ACHN (cell line): Measurements from ENCODE around the gene SNAPC1.
"Not testable (repeated sequence)": the region's sequence is repeated elsewhere in the genome, so short reads cannot be mapped to it uniquely, and the experiment has no call there.

Experiments
- DNase-seq: peaks from one replicate; pipeline ENCODE4 v3.0.0-alpha.2; 2015
- in situ Hi-C: cut with HindIII; loops from 2 replicates; pipeline ENCODE4 v1.10.0; 2017; ENCODE audit warnings: low sequenced_read_pairs, low pct_ligation_motif_present, low pct_unique_long_range_greater_than_20kb

SNAPC1 gene

DNA sequence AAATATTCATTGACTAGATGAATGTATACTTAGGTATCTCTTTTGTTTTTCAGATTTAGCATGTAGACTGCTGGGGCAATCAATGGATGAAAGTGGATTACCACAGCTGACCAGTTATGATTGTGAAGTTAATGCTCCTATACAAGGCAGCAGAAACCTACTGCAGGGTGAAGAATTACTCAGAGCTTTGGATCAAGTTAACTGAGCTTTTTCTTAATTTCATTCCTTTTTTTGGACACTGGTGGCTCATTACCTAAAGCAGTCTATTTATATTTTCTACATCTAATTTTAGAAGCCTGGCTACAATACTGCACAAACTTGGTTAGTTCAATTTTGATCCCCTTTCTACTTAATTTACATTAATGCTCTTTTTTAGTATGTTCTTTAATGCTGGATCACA, 15.3 kb upstream of the SNAPC1 start:
- no peak for DNase-seq
- in situ Hi-C loops: loop anchor here (25.0 kb wide), 1 partner anchor 285 kb away; no protein-coding TSS in a partner anchor

DNA sequence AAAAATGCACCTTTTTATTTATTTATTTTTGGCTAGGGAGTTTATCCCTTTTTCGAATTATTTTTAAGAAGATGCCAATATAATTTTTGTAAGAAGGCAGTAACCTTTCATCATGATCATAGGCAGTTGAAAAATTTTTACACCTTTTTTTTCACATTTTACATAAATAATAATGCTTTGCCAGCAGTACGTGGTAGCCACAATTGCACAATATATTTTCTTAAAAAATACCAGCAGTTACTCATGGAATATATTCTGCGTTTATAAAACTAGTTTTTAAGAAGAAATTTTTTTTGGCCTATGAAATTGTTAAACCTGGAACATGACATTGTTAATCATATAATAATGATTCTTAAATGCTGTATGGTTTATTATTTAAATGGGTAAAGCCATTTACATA, 14.9 kb upstream of the SNAPC1 start:
- no peak for DNase-seq
- in situ Hi-C loops: loop anchor here (25.0 kb wide), 1 partner anchor 285 kb away; no protein-coding TSS in a partner anchor

DNA sequence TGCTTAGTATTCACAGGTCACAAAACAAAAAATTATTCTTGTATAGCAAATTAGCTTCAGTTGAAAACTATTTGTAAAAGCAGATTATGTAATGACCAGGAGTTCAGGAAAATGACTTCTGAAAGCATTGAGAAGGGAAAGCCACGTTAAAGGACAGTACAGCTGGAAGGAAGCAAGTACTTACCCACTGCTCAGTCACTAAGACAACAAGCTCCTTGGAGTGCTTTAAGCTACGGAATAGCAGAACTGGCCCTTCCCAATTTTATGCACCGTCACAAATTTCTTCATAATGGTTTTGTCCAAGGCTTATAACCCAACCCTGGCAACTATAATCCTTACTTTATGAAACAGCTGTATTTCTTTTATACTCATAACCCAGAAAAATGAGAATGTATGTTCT, 13.0 kb upstream of the SNAPC1 start:
- in situ Hi-C loops: loop anchor here (25.0 kb wide), 1 partner anchor 287 kb away; no protein-coding TSS in a partner anchor
- peak; percentile 31 for DNase-seq

DNA sequence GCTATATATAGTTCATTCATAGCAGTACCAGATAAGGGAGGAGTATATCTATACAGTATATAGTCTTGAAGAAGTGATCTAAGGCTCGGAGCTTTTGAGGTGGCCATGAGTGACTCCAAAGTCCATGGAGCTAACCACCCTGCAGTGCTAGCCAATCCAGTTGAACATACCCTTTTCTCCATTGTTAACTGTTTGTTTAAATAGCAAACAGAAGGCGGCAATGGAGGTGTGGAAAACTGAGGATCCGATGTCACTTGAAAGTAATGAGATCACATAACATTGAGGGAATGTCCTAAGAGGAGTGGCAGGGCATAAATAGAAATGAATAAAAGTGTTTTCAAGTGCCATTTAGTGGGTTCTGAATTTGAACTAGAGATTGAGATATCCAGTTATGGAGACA, 12.4 kb upstream of the SNAPC1 start:
- peak; percentile 50 for DNase-seq
- in situ Hi-C loops: loop anchor here (25.0 kb wide), 1 partner anchor 288 kb away; no protein-coding TSS in a partner anchor

DNA sequence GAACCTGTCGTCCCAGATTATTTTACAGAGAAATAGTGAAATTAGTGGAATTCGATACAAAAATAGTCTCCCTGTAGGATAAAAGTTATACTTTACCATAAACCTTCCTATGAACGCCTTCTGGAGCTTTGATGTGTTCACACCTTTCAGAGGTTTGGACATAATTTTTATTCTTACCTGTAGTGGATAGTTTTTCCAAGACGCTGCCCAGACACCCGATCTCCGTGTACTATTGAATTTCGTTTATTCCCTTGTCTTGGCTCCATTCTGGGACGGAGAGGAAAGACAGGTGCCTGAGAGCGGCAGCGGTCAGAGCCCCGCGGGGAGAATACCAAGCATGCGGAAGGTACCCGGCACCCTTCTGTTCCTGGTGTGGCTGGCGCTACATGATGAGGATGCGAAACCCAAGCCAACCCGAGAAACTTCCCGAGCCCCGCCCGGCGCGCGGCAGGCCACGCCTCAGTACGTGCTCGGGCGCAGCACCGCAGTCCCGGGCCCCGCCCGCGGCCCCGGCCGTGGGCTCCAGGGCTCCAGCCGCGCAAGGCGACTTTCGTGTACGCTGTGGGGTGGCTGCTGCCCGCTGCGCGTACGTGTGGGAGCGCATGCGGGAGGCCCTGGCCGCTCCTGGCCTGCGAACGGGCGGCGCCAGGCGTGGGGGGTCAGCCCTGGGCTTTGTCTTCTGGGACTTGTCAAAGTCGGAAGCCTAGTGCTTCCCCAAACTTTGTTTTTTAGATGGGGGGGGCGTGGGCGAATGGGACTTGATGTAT, 11.3 kb upstream of the SNAPC1 start:
- in situ Hi-C loops: no loop called here
- peak; percentile 87 for DNase-seq

DNA sequence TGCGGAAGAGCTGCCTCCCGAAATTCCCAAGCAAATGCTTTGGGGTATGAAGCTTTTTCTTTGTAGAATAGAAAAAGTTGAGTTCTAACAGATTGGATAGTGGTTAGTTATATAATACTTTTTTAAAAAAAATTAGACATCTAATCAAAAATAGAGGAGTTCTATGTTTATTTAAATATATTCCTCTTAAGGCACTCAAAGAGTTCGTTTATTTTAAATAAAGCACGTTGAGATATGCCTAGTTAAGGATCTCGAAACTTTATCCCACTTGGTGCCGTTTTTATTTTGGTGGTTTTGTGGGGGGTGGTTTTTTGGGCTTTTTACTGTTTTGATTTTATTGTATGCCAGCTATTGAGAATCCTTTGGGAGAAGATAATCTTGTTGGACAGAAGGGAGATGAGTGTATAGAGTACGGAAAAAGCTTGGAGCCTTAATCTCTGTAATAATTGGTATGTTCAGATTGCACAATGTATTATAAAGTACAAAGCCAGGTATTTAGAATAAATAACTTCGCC, 10.7 kb upstream of the SNAPC1 start:
- DNase-seq: no peak
- in situ Hi-C loops: no loop called here

DNA sequence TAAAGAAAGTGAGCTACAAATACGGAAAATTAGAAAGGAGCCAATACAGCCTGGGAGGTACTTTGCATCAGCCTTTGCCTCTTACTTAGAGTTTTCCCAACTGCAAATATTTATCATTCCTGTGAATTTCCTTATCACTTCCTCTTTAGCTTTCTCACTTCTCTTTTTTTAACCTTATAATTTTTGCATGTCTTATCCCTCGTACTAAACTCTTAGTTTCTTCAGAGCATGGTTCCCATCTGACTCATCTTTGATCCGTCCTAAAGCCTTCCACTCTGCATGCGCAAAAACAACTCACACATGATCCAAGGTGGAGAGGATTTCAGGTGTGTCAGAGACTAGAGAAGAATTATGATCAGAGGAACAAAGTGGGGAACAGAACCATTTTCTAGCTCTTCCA, 9.6 kb upstream of the SNAPC1 start:
- no peak for DNase-seq

DNA sequence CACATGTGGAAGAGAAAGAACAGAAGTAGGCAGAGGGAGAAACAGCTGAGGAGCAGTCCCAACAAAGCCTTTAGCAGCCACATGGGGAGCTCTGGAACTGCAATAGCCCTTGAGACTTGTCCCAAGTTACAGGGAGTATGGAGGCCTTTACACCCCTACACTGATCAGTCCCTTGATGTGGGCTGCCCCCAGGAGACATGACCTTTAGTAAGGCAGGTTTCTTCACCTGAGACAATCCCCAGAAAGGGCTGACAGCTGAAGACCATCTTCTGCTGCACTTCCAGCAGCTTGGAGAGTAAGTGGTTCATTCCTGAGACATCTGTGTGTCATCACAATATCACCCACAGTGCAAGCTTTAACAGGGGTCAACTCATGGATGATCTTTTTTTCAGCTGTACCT, 8.6 kb upstream of the SNAPC1 start:
- in situ Hi-C loops: no loop called here
- DNase-seq: no peak

More for the DNA sequence above, 9.6 kb upstream of the SNAPC1 start:
- in situ Hi-C loops: no loop called here

DNA sequence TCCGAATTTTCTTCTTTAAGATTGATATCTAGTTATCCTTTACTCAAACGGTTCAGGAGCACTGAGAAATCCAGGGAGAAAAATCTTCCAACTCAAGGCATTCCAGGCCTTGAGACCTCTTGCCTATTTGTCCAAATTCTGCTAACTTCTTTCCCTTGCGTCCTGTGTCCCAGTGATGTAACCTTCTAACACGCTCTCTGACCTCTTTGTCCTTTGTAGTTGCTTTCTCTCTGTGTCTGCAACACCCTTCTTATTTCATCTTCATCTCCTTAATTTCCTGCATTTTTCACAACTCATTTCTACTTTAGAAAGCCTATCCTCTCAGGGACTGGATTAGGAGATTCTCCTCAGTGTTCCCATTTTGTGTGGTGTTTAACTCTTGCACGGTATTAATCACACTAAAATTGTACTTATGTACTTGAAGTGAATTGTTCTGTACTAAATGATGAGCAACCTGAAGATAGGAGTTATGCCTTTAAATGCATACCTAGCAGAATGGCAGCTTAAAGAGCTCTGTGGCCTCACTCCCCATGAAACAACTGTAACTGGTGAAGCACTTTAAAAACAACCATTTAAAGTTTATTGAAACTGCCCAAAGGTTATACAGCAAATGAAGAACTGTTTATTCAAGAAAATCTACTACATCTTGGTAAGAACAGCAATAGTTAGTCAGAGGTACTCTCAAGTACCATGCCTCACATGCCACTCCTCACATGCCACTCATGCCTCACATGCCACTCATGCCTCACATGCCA, 7.4 kb upstream of the SNAPC1 start:
- in situ Hi-C loops: no loop called here
- DNase-seq: peak; percentile 33

DNA sequence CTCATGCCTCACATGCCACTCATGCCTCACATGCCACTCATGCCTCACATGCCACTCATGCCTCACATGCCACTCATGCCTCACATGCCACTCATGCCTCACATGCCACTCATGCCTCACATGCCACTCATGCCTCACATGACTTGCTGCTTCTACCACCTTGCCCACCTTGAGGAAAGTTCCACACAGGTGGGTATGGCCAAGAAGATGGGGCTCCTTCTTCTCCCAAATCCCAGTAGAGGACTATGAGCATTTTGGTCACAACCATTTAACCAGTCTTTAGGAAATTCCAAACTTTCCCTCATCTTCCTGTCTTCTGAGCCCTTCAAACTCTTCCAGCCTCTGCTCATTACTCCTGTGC, 6.9 kb upstream of the SNAPC1 start:
- in situ Hi-C loops, DNase-seq: not testable (repeated sequence)

DNA sequence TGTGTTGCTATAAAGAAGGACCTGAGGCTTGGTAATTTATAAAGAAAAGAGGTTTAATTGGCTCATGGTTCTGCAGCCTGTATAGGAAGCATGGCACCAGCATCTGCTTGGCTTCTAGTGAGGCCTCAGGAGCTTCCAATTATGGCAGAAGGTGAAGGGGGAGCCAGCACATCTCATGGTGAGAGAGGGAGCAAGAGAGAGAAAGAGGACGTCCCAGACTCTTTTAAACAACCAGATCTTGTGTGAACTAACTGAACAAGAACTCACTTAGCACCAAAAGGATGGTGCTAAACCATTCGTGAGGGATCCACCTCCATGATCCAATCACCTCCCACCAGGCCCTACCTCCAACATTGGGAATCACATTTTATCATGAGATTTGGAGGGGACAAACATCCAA, 6.1 kb upstream of the SNAPC1 start:
- in situ Hi-C loops: no loop called here
- DNase-seq: no peak

DNA sequence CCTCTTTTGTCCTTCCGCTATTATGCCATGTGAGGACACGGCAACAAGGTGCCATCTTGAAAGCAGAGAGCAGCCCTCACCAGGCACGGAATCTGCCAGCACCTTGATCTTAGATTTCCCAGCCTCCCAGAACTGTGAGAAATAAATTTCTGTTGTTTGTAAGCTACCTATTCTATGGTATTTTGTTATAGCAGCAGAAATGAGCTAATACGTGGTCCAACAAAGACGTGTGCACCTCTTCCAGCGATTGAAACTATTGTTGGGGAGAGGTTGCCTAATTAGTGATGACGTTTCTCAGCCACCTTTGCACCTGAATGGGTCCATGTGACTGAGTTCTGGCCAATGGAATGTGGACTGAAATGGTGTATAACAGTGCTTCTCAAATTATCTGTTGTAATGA, 2.3 kb upstream of the SNAPC1 start:
- in situ Hi-C loops: no loop called here

DNA sequence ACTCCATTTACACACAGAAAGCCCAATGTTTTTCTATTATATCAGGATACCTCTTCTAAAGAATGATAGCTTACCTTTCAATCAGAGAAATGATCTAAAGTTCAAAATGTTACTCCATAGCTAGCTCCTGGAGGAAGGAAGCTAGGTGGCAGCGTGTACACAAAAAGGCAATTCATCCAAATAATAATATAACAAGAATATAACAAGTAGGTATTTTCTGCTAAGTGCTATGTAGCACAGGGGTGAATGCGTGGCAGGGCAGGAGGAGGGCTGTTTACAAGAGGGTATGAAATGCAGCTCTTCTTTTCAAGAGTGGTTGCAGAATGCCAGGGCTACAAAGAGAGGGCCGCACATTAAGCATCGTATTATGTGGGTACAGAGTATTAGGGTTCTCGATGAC, 663 bp upstream of the SNAPC1 start:
- in situ Hi-C loops: no loop called here
- DNase-seq: no peak

More for the DNA sequence above, 2.3 kb upstream of the SNAPC1 start:
- no peak for DNase-seq

DNA sequence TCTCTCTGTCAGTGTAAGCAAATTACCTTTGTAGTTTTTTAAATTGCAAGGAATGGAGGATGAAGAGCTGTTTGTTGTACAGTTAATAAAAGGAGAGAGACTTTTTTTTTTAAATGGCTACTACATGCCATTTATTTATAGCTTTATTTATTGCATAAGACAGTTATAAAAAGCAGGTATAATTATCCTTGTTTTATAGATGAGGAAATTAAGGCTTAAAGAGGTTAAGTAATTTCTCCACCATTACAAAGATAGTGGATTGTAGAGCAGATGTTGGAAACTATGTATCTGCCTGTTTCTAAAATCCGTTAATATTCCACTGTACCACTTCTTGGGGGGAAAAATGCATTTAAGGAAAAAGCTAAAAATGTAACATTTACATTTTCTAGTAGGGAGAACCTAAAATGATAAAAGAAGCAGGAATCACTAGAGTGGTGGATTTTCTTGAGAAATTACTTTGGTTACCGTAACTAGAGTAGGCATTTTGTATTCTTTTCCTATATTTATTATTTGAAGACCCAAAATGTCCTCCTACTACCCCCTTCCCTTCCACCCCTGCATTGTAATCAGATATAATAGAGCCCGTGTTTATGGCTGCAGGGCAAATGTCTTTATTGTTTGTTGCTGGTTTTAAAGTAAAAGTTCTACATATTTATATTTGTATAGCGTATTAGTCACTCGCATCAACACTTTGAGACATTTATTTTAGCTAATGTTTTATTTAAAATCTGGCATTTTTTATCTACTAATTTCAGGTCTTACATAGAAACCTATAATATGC, 2.3 kb downstream of the SNAPC1 start:
- in situ Hi-C loops: no loop called here
- DNase-seq: no peak

DNA sequence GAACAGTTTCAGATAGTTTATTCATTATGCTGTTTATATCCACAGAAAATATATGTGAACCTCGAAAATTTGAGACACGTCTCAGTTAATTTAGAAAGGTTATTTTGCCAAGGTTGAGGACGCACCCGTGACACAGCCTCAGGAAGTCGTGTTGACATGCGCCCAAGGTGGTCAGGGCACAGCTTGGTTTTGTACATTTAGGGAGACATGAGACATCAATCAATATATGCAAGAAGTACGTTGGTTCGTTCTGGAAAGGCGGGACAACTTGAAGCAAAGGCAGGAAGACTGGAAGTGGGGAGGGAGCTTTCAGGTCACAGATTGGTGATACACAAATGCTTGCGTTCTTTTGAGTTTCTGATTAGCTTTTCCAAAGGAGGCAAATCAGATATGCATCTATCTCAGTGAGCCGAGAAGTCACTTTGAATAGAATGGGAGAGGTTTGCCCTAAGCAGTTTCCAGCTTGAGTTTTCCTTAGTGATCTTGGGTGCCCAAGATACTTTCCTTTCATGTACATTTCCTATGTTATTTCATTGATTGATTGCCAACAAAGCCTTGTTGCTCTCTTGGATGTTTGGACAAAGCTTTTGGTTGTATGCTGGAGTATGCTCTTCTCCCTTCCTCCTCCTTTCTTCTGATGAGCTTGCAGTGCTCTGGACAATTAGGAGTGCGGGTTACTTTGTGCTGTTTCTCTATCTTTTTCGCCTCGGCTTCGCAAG, 3.2 kb downstream of the SNAPC1 start:
- in situ Hi-C loops: no loop called here
- no peak for DNase-seq

DNA sequence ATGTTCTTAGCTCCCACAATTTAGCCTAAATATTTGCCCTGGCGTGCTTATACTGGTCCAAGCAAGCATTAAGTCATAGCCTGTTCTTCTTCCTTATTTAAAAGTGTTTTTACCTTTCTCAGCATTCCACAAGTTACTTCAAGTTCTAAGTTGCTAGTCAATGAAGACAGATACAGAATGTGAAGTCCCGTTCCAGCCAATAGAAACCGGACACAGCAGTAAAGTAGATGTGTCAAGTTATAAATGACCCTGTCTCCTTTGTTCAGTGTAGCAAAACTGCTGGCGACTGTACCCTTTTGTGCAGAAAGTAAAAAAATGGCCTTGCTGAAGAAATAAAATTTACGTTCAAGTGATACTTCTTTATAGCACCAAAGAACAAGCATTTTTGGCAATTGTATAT, 3.9 kb downstream of the SNAPC1 start:
- in situ Hi-C loops: no loop called here
- no peak for DNase-seq

DNA sequence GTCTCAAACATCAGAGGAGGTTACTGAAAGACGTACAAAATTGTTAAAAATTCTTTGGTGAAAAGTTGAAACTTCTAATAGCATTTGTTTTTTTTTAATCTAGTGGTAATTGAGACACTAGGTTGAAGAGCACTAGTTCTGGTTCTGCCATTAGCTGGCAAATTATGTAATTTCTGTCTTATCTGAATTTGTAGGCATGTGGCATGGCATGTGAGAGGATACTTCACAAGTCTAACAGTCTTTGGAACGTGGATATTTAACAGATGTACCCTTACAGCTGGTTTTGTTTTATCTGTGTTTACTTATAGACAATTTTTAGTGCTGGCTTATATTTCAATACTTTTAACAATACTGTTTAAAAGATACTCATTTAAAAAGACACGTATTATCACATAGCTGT, 6.0 kb downstream of the SNAPC1 start:
- in situ Hi-C loops: no loop called here

DNA sequence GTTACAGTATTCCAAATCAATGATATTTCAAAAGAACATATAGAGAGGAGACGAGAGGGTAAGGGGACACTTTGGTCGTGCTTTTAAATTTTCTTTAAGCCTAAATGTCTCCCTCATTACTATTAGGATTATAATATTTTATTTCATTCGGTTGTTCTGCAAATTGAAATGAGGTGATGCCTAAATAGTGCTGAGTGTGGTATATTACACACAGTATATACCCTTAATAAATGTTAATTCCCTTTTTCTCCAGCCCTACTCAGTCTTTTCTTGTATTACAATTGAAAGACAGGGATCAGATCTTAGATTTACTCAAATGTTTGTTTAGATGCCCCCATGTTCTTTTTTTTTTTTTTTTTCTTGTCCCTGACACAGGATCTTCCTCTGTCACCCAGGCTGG, 7.7 kb downstream of the SNAPC1 start:
- in situ Hi-C loops: no loop called here
- DNase-seq: no peak

More for the DNA sequence above, 6.0 kb downstream of the SNAPC1 start:
- DNase-seq: no peak
